Fibroblast of villous mesenchyme (primary cell): Measurements from ENCODE around the gene BICC1. TPM values are rescaled to one million over a fixed set of nuclear protein-coding genes. Genes with fewer than 3 reads are reported as not detected.

ENCODE experiments used
- DNase-seq: peaks from one replicate; pipeline ENCODE4 v3.0.0-alpha.2; 2010; ENCODE audit warnings: low read depth
- H3K4me3 ChIP-seq: 2 replicates; pipeline ENCODE4 v1.5.1; 2011; ENCODE audit warnings: low read depth, mild to moderate bottlenecking, low read length
- total RNA-seq: library from RNA; depleted of rRNA; stranded (reverse); fragments of >200 nt; gene quantifications from 2 replicates; pipeline ENCODE4 v1.2.3, GENCODE V29; 2012
- TF ChIP-seq, protein P1 (sequence below): IDR thresholded peaks from 2 replicates; pipeline ENCODE4 v1.5.1; 2012; ENCODE audit warnings: low read depth, mild to moderate bottlenecking, low read length; ENCODE audit not compliant: insufficient read depth

BICC1 gene
- total RNA-seq = 39.3 and 47.7 TPM in 2 replicates

DNA sequence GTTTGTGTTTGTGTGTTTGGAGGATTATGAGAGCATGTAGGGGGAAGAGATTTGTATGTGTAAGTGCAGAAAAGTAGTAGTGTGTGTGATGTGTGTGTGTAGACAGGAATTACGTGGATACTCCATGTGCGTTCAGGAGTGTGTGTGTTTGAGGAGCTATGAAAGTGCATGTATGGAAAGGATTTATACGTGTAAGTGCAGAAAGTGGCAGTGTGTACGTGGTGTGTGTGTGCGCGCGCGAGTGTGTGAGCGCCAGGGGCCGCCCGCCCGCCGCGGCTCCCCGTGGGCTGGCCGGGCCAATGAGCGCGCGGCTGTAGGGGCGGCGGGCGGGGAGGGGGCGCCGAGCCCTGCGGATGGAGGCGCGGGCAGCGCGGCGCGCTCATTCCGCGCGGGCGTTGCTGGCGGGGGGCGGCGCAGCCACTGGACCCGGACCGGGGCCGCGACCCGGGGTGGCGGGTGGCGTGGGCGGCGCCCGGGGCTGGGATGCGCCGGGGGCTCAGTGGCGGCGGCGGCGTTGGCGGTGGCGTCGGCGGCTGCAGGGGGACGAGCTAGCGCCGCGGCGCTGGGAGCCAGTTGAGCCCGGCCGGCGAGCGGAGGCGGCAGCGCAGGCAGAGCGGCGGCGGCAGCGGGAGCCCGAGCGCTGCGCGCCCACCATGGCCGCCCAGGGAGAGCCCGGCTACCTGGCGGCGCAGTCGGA, at the start of gene BICC1:
Gene BICC1 (plus strand): TSS at position 382 of the 697 bp plus-strand sequence. CDS start 272 bp downstream, at position 654.
- peak; percentile 55 for DNase-seq
- H3K4me3 ChIP-seq = peak within 1 kb of the TSS; percentile 79
- TF ChIP-seq, protein P1, sequence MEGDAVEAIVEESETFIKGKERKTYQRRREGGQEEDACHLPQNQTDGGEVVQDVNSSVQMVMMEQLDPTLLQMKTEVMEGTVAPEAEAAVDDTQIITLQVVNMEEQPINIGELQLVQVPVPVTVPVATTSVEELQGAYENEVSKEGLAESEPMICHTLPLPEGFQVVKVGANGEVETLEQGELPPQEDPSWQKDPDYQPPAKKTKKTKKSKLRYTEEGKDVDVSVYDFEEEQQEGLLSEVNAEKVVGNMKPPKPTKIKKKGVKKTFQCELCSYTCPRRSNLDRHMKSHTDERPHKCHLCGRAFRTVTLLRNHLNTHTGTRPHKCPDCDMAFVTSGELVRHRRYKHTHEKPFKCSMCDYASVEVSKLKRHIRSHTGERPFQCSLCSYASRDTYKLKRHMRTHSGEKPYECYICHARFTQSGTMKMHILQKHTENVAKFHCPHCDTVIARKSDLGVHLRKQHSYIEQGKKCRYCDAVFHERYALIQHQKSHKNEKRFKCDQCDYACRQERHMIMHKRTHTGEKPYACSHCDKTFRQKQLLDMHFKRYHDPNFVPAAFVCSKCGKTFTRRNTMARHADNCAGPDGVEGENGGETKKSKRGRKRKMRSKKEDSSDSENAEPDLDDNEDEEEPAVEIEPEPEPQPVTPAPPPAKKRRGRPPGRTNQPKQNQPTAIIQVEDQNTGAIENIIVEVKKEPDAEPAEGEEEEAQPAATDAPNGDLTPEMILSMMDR = no peak

- TF ChIP-seq, protein P1 = no peak
- DNase-seq = no peak
- no peak overlapping the region for H3K4me3 ChIP-seq
These were observed 47.7 kb upstream of the BICC1 start for GRCh38 chr10:58464956-58465355.

- DNase-seq = no peak
- H3K4me3 ChIP-seq = no peak overlapping the region
- TF ChIP-seq, protein P1 = no peak
These were observed 47.0 kb upstream of the BICC1 start for GRCh38 chr10:58465629-58466028.

- no peak for DNase-seq
- TF ChIP-seq, protein P1 = no peak
- no peak overlapping the region for H3K4me3 ChIP-seq
These were observed 44.6 kb upstream of the BICC1 start for GRCh38 chr10:58467931-58468635.

GRCh38 chr10:58473976-58474375, 38.7 kb upstream of the BICC1 start:
- TF ChIP-seq, protein P1 = no peak
- no peak for DNase-seq
- no peak overlapping the region for H3K4me3 ChIP-seq

DNA sequence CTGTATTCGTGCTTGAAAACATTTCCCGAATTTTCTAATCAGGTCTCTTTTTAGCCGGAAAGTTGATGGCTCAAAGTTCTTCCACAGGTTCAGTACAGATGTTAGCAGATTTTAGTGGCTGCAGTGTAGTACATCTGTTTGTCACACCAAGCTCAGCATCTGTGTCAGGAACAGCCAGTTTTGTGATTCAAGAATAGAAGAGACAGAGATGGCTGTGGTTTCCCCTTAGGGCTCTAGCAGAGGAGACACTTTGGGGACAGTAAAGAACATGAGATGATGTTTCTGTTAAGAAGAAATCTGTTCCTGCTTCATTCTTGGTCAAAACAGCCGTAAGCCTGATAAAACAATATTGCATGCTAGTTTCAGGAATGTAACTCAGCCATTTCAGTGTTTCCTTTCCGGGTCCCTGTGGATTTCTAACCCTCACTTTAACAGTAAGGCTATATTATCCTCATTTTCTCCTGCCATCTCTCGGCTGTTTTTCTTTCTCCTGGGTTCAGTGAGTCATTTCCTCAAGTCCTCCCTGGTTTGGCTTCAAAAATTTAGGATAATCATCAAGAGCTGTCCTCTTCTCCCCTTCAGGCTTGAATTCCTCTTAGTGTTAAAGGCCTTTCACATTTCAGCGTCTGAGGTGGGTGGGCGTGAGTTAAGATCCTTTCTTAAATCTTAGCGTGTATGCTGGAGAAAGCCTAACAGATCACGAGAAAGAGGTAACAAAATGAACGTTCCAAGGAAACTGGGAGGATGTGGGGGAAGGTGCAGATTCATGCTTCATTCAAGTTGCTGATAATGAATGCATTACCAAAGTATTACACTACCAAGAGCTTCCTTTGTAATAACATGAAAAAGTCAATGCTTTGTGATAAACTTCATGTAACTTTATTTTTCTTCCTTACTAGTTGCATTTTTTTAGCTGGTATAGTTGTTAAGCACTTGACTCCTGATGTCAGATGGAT, 37.1 kb upstream of the BICC1 start:
- peak overlapping the region; percentile 33 for H3K4me3 ChIP-seq
- TF ChIP-seq, protein P1 = no peak
- peak; percentile 44 for DNase-seq
